NCI-H82 (cell line): ENCODE results near the gene SLC35B3.
"Not testable (repeated sequence)": the region's sequence is repeated elsewhere in the genome, so short reads cannot be mapped to it uniquely, and the experiment has no call there.

Experiments
- DNase-seq: peaks from one replicate; lab custom pipeline; 2025; lab: John Stamatoyannopoulos, UW

SLC35B3 gene

GRCh38 chr6:8414844-8415243 is 20.5 kb downstream of the SLC35B3 start:
- no peak for DNase-seq

GRCh38 chr6:8405946-8406345 is 29.4 kb downstream of the SLC35B3 start:
- DNase-seq: not testable (repeated sequence)

GRCh38 chr6:8402546-8402945 is 32.8 kb downstream of the SLC35B3 start:
- no peak for DNase-seq

- no peak for DNase-seq
These were observed 34.7 kb downstream of the SLC35B3 start for GRCh38 chr6:8400663-8401062.

GRCh38 chr6:8392569-8392968 is 42.8 kb downstream of the SLC35B3 start:
- no peak for DNase-seq

- no peak for DNase-seq
These were observed 43.4 kb downstream of the SLC35B3 start for GRCh38 chr6:8391934-8392333.

GRCh38 chr6:8389036-8389818 is 46.1 kb downstream of the SLC35B3 start:
- no peak for DNase-seq

GRCh38 chr6:8387942-8388437 is 47.4 kb downstream of the SLC35B3 start:
- DNase-seq: peak; percentile 17

- DNase-seq: no peak
These were observed 51.8 kb downstream of the SLC35B3 start for GRCh38 chr6:8383584-8383983.

GRCh38 chr6:8382434-8382833 is 52.9 kb downstream of the SLC35B3 start:
- no peak for DNase-seq

GRCh38 chr6:8375916-8376315 is 59.4 kb downstream of the SLC35B3 start:
- DNase-seq: no peak
